Aorta (tissue), 5 donors: ENCODE measurements around the gene ENHO. TPM values are rescaled to one million over a fixed set of nuclear protein-coding genes. Genes with fewer than 3 reads are reported as not detected.
A peak's percentile ranks its signal among the peaks of the same experiment; 100 is the strongest.

Source experiments
- ATAC-seq: fragments of 200-7000 bp; cut with Tn5 transposase; one replicate; pipeline ENCODE4 v1.9.1; 2022; ENCODE audit warnings: moderate library complexity; ENCODE audit not compliant: low FRiP score
- DNase-seq, 2 donors: peaks; one replicate each; pipeline ENCODE4 v3.0.0-alpha.2; 2020
- H3K27ac ChIP-seq, 2 donors: one replicate each; pipeline ENCODE4 v1.5.1; 2013; ENCODE audit warnings: low read length in 2 of 2, mild to moderate bottlenecking in 2 of 2, moderate library complexity in 2 of 2, control low read depth in 1 of 2, inconsistent platforms in 1 of 2, low read depth in 1 of 2
- H3K27me3 ChIP-seq, 2 donors: one replicate each; pipeline ENCODE4 v1.6.1; 2013; ENCODE audit warnings: control low read depth in 1 of 2, low read length in 1 of 2, mild to moderate bottlenecking in 1 of 2, moderate library complexity in 1 of 2; ENCODE audit not compliant: insufficient read depth in 2 of 2, control insufficient read depth in 1 of 2
- H3K36me3 ChIP-seq, 2 donors: one replicate each; pipeline ENCODE4 v1.6.1; 2013; ENCODE audit warnings: control low read depth in 1 of 2, low read length in 1 of 2, mild to moderate bottlenecking in 1 of 2; ENCODE audit not compliant: insufficient read depth in 2 of 2, control insufficient read depth in 1 of 2
- H3K4me1 ChIP-seq, 2 donors: one replicate each; pipeline ENCODE4 v1.6.1; 2013; ENCODE audit warnings: low read length in 2 of 2, control low read depth in 1 of 2, mild to moderate bottlenecking in 1 of 2, moderate library complexity in 1 of 2; ENCODE audit not compliant: insufficient read depth in 2 of 2, control insufficient read depth in 1 of 2
- H3K4me3 ChIP-seq, 2 donors: one replicate each; pipeline ENCODE4 v1.5.1; 2013; ENCODE audit warnings: low read length in 2 of 2, control low read depth in 1 of 2, mild to moderate bottlenecking in 1 of 2
- H3K9me3 ChIP-seq: one replicate; pipeline ENCODE4 v1.6.1; 2013; ENCODE audit warnings: mild to moderate bottlenecking, low read length; ENCODE audit not compliant: control insufficient read depth
- WGBS, 2 donors: extraction: QIAGEN DNeasy Blood & Tissue Kit; methylation state at CpG; one replicate each; pipeline ENCODE4 v1.1.7; 2013; 5-methylcytosine and 5-hydroxymethylcytosine counted together
- intact Hi-C, 2 donors: fragments of 100-400 bp; cut with DNase I; formaldehyde crosslinking; loops; one replicate each; pipeline versions ENCODE4 v1.14.2 to v1.15.0; 2022
- long read RNA-seq, 2 donors: library from polyadenylated mRNA; unstranded; transcript quantifications; one replicate each; pipeline ENCODE4 v2.0.0, GENCODE V29; 2020 to 2021
- polyA plus RNA-seq, 2 donors: library from polyadenylated mRNA; stranded (reverse); fragments of 200-250 nt; gene quantifications; one replicate each; pipeline ENCODE4 v1.2.3, GENCODE V29; 2013
- total RNA-seq, 2 donors: library from RNA; stranded (reverse); fragmentation: NEBNext Ultra II Directional; extraction: Animal tissue kit (Norgen Biotek cat#: 25700); gene quantifications; one replicate each; pipeline ENCODE4 v1.2.1, GENCODE V29; 2021
- donor health status: healthy with polysubstance abuse.
- donor health status: Bipolar disorder and iron deficiency.
- donor health status: DM: no; HTN: no; CAD: no.
- donor health status: DM: no; HTN: no; CAD: no.
- donor health status: DM: yes; HTN: yes; CAD: no.

The ENHO gene
- not detected for total RNA-seq
- not detected for polyA plus RNA-seq
- long read RNA-seq, donor 1, result 0 reads
- long read RNA-seq, donor 2, result 0 reads

- H3K4me3 ChIP-seq, result peak within 1 kb of the TSS in 1 of 2 donors; percentile 38
- no peaks in the 10 kb centered on the region for H3K4me1 ChIP-seq
- no peak within 1 kb of the TSS for H3K27ac ChIP-seq
- DNase-seq (peak; percentile 90 to 97), ATAC-seq (peak; percentile 98)
- H3K36me3 ChIP-seq, result no peaks in the 10 kb centered on the region
- H3K27me3 ChIP-seq, result no peaks in the 10 kb centered on the region
- H3K9me3 ChIP-seq, result no peaks in the 10 kb centered on the region
- WGBS, 2 donors, result 4 to 5% methylated on average over 63 of the region's 63 CpGs
- intact Hi-C loops, result loop anchor here in 1 of 2 donors (5.0 kb wide), 1 partner anchor 66 kb away; the partner anchor contains the start of genes DNAI1 and FAM219A
Measured at GRCh38 chr9:34522971-34523797, at the start of gene ENHO. Gene ENHO, minus strand, starts transcription at chr9:34522990. Its CDS starts 1,295 bp downstream, at chr9:34521695.

DNA sequence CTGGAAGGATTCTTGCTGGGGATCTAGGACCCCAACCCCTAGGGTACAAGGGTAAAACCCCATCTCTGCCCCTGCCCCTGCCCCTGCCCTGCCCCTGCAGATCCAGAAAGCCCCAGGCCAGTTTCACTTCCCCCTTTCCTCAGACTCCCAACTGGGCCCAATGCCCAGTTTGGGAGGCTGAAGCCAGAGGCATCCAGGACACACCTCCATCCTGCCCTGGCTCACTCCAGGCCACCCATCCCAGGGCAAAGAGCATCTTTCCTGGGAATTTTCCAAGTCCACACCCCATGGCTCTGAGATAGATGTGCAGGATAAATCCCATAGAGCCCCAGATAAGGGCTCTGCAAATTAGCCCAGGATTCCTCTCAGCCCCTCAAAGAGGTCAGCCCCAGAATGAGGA is 49.3 kb upstream of the ENHO start:
- Histone ChIP-seq H3K27ac (no peak overlapping the region), H3K36me3 (no peaks in the 10 kb centered on the region), H3K9me3 (no peaks in the 10 kb centered on the region), H3K27me3 (no peaks in the 10 kb centered on the region), H3K4me3 (no peak overlapping the region), H3K4me1 (no peaks in the 10 kb centered on the region)
- ATAC-seq (no peak), DNase-seq (no peak)
- intact Hi-C loops, result no loop called here

- Histone ChIP-seq H3K9me3 (no peaks in the 10 kb centered on the region), H3K36me3 (no peaks in the 10 kb centered on the region), H3K27ac (no peak overlapping the region), H3K4me3 (no peak overlapping the region), H3K4me1 (no peaks in the 10 kb centered on the region), H3K27me3 (no peaks in the 10 kb centered on the region)
- DNase-seq (no peak), ATAC-seq (no peak)
- 68 to 70% methylated on average over 12 of the region's 12 CpGs for WGBS, 2 donors
- intact Hi-C loops, result no loop called here
Measured at GRCh38 chr9:34571481-34571810, 48.7 kb upstream of the ENHO start.

DNA sequence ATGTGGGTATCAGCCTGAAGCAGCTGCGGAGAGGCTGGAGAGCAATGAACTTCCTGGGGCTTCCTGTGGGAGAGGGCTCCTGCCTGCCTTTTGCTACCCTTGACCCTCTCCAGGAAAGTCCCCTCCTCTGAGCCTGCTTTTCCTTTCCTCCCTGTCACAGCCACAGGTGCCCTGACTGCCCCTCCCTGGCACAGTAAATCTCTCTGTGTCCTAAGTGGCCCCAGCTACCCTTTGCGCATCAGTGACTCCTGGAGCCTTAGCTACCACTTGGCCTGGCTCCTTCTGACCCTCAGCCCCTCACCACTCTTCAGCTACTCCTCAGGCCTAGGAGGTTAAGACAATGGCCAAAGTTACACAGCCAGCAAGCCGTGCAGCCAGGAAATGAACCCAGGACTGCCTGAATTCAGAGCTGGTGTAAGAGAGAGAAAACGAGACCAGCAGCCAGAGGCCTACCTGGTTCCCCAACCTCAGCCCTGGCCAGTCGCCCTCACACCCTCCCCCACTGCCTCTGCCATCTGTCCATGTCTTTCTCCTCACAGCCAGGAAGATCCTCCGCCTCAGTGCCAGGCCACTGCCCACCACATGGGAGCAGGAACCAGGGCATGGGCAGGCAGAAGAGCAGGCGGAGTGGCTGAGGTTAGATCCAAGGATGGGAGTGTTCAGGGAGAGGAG is 48.2 kb upstream of the ENHO start:
- intact Hi-C loops, result no loop called here
- 85 to 90% methylated on average over 7 of the region's 7 CpGs for WGBS, 2 donors
- no peak for ATAC-seq
- DNase-seq, result no peak
- Histone ChIP-seq H3K9me3 (no peaks in the 10 kb centered on the region), H3K27me3 (no peaks in the 10 kb centered on the region), H3K4me1 (no peaks in the 10 kb centered on the region), H3K27ac (no peak overlapping the region), H3K4me3 (no peak overlapping the region), H3K36me3 (no peaks in the 10 kb centered on the region)

- H3K27me3 ChIP-seq, result no peaks in the 10 kb centered on the region
- 40 to 44% methylated on average over 11 of the region's 11 CpGs for WGBS, 2 donors
- ATAC-seq, result no peak
- H3K4me3 ChIP-seq, result no peak overlapping the region
- H3K4me1 ChIP-seq, result no peaks in the 10 kb centered on the region
- no peak for DNase-seq
- no peaks in the 10 kb centered on the region for H3K36me3 ChIP-seq
- H3K27ac ChIP-seq, result no peak overlapping the region
- intact Hi-C loops, result no loop called here
- H3K9me3 ChIP-seq, result no peaks in the 10 kb centered on the region
Measured at GRCh38 chr9:34570376-34570775, 47.6 kb upstream of the ENHO start.

- H3K4me1 ChIP-seq, result no peaks in the 10 kb centered on the region
- intact Hi-C loops, result no loop called here
- 72 to 79% methylated on average over 12 of the region's 12 CpGs for WGBS, 2 donors
- no peaks in the 10 kb centered on the region for H3K36me3 ChIP-seq
- H3K27me3 ChIP-seq, result no peaks in the 10 kb centered on the region
- H3K9me3 ChIP-seq, result no peaks in the 10 kb centered on the region
- H3K4me3 ChIP-seq, result no peak overlapping the region
- ATAC-seq, result no peak
- no peak for DNase-seq
- H3K27ac ChIP-seq, result no peak overlapping the region
Measured at GRCh38 chr9:34568774-34569173, 46.0 kb upstream of the ENHO start.

DNA sequence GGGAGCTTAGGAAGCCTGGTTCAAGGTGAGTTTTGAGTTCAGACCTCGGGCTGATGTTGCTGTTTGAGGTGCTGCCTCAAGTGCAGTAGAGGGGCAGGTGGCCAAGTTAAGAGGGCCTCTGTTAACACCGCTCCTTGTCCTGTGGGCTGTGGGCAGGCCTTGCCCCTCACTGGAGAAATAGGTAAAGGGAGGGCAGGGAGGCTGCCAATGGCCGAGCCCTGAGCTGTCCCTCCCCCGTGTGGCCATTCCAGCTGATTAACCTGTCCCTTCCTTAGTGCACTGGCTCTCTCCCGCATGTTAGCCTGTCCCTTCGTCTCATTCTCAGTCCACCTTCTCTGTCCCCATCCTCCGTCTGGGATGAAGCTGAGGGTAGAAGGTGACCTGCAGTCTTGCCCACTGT is 45.3 kb upstream of the ENHO start:
- Histone ChIP-seq H3K27ac (no peak overlapping the region), H3K9me3 (no peaks in the 10 kb centered on the region), H3K27me3 (no peaks in the 10 kb centered on the region), H3K4me1 (no peaks in the 10 kb centered on the region), H3K4me3 (no peak overlapping the region), H3K36me3 (no peaks in the 10 kb centered on the region)
- no peak for ATAC-seq
- DNase-seq, result no peak
- intact Hi-C loops, result no loop called here
- WGBS, 2 donors, result 88 to 89% methylated on average over 7 of the region's 7 CpGs

GRCh38 chr9:34566972-34567371 is 44.2 kb upstream of the ENHO start:
- Histone ChIP-seq H3K4me3 (no peak overlapping the region), H3K9me3 (peaks cover 2% of the 10 kb centered on the region), H3K27me3 (no peaks in the 10 kb centered on the region), H3K27ac (no peak overlapping the region), H3K4me1 (no peaks in the 10 kb centered on the region), H3K36me3 (no peaks in the 10 kb centered on the region)
- 86 to 91% methylated on average over 6 of the region's 6 CpGs for WGBS, 2 donors
- DNase-seq (no peak), ATAC-seq (no peak)
- intact Hi-C loops, result no loop called here

DNA sequence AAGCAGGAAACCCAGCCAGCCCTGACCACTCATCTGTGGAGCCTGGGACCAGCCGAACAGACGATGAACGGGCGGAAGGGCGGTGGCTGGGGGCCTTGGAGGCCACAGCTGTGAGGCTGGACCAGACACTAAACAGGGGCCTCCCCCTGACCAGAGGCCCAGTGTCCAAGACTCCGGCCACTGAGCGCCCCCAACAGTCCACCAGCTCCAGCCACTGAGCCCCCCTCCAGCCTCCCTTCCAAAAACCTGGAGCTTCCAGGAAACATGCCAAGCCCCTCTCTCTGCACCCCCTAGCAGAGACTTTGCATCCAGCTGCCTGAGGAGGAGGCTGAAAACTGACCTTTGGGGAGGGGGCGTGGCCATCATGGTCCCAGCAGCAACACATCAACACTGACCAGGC is 43.5 kb upstream of the ENHO start:
- Histone ChIP-seq H3K4me3 (no peak overlapping the region), H3K36me3 (no peaks in the 10 kb centered on the region), H3K9me3 (peaks cover 2% of the 10 kb centered on the region), H3K27ac (no peak overlapping the region), H3K4me1 (no peaks in the 10 kb centered on the region), H3K27me3 (no peaks in the 10 kb centered on the region)
- DNase-seq (peak in 1 of 2 donors; percentile 12), ATAC-seq (no peak)
- 72 to 74% methylated on average over 8 of the region's 8 CpGs for WGBS, 2 donors
- intact Hi-C loops, result no loop called here
